BLaER1 (cell line): Measurements from ENCODE around the gene OCSTAMP.

ENCODE experiments used
- H3K27ac ChIP-seq: shearing (Covaris generic); formaldehyde crosslinking; 2 replicates; pipeline ENCODE4 v1.8.1; 2022
- H3K27me3 ChIP-seq: shearing (Covaris generic); formaldehyde crosslinking; 2 replicates; pipeline ENCODE4 v1.8.1; 2022
- H3K36me3 ChIP-seq: shearing (Covaris generic); formaldehyde crosslinking; 2 replicates; pipeline ENCODE4 v1.8.1; 2022
- H3K4me1 ChIP-seq: shearing (Covaris generic); formaldehyde crosslinking; 2 replicates; pipeline ENCODE4 v1.8.1; 2022
- H3K4me2 ChIP-seq: shearing (Covaris generic); formaldehyde crosslinking; 2 replicates; pipeline ENCODE4 v1.8.1; 2022
- H3K4me3 ChIP-seq: shearing (Covaris generic); formaldehyde crosslinking; 2 replicates; pipeline ENCODE4 v1.8.1; 2022
- H3K9ac ChIP-seq: shearing (Covaris generic); formaldehyde crosslinking; 2 replicates; pipeline ENCODE4 v1.8.1; 2022
- H3K9me3 ChIP-seq: shearing (Covaris generic); formaldehyde crosslinking; 2 replicates; pipeline ENCODE4 v1.8.1; 2022
- H4K20me1 ChIP-seq: shearing (Covaris generic); formaldehyde crosslinking; 2 replicates; pipeline ENCODE4 v1.8.1; 2022
- Cebpa-rat ChIP-seq: shearing (Covaris generic); IDR thresholded peaks from 2 replicates; pipeline ENCODE4 v1.8.1; 2022

The OCSTAMP gene, protein sequence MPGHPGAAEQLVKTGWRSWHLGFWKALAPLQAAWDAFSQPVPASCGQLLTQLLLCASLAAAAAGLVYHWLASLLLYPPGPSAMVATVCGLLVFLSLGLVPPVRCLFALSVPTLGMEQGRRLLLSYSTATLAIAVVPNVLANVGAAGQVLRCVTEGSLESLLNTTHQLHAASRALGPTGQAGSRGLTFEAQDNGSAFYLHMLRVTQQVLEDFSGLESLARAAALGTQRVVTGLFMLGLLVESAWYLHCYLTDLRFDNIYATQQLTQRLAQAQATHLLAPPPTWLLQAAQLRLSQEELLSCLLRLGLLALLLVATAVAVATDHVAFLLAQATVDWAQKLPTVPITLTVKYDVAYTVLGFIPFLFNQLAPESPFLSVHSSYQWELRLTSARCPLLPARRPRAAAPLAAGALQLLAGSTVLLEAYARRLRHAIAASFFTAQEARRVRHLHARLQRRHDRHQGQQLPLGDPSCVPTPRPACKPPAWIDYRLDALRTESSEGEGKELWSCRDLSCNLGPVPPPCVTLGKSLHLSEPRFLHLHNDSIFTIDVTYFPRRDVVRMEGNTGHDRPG

DNA sequence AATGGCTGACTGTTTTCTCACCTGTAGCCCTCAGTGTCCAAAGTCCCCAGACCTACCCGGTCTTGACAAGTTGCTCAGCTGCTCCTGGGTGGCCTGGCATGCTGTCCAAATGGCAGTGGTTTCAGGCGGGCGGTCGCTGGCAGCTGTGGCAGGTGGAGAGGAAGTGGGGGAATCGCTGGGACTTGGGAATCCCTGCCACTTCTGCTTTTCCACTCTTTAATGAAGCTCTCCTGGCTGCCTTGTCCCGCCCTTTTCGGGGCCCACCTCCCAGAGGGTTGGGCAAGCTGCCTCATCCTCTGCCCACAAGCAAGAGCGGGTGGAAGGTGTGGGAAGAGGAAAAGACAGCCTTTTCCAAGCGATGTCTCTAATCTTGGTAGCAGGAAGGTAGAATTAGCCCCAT is at the start of gene OCSTAMP:
OCSTAMP (minus strand) TSS at position 194 of the 400 bp plus-strand sequence; CDS start at position 100, 94 bp downstream.
- Histone ChIP-seq H3K9me3 (no peaks in the 10 kb centered on the region), H3K4me3 (no peak within 1 kb of the TSS), H3K4me2 (peak within 1 kb of the TSS; percentile 92), H3K27ac (peak within 1 kb of the TSS; percentile 36), H3K9ac (peak within 1 kb of the TSS; percentile 13; the same call in 1 of the 2 replicates), H3K27me3 (no peaks in the 10 kb centered on the region), H3K4me1 (peaks cover 91% of the 10 kb centered on the region), H3K36me3 (no peaks in the 10 kb centered on the region), H4K20me1 (no peaks in the 10 kb centered on the region)
- TF ChIP-seq Cebpa-rat, result no peak

DNA sequence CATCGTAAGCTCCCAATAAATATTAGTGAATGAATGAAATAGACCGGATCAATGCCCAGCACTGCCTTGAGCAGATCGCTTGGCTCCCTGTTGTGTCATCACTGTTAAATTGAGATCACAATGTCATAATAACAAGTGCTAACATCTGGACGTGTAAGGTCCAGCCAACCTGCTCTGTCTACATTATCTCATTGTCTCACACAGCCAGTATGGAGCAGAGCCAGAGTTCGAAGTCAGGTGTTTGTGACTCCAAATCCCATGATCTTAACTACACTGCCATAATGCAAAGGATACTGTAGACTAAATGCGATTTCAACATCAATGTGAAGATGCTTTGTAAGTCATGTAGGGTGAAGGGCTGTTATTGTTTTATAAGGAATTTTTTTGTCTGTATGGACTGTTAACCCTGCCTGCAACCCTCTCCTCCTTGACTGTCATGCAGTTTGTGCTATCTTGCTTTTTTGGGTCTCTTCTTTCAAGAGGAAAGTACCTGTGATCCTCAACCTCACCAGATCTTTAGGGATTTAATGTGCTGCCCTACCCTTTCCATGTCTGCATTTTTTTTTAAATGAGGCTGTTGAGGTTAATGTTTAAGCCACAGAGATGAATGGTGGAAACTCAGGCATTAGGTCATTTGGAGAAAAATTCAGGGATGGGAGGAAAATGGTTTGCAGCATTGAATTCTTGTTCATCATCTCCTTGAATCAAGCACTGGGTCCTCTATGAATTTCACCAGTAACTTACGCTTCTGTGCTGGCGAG is 49.0 kb upstream of the OCSTAMP start:
- Histone ChIP-seq H3K9ac (no peak overlapping the region), H3K4me2 (no peak overlapping the region), H3K36me3 (no peaks in the 10 kb centered on the region), H3K27me3 (no peaks in the 10 kb centered on the region), H3K4me3 (no peak overlapping the region), H3K9me3 (no peaks in the 10 kb centered on the region), H3K4me1 (peaks cover 2% of the 10 kb centered on the region), H4K20me1 (no peaks in the 10 kb centered on the region), H3K27ac (no peak overlapping the region)
- TF ChIP-seq Cebpa-rat, result no peak

DNA sequence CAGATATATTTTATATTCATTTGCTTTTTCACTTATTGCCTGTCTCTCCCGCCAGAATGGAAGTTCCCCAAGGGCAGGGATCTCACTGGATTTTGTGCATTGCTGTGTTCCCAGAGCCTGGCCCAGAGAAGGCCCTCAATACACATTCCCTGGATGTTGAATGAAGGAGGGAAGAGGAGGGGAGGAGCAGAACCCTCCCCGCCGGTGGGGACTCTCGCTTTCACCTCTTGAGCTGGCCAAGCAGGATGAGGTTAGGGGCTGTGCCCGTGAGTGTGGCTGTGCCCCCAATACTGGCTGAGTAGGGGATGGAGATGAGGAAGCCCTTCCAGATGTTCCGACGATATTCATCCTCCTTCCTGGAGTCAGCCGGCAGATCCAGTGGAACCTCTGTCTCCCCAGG is 45.5 kb upstream of the OCSTAMP start:
- peaks cover 8% of the 10 kb centered on the region for H3K9me3 ChIP-seq
- H3K9ac ChIP-seq, result no peak overlapping the region
- H3K4me3 ChIP-seq, result no peak overlapping the region
- no peaks in the 10 kb centered on the region for H3K36me3 ChIP-seq
- no peak overlapping the region for H3K4me2 ChIP-seq
- TF ChIP-seq Cebpa-rat, result no peak
- no peaks in the 10 kb centered on the region for H3K4me1 ChIP-seq
- no peaks in the 10 kb centered on the region for H3K27me3 ChIP-seq
- no peaks in the 10 kb centered on the region for H4K20me1 ChIP-seq
- H3K27ac ChIP-seq, result no peak overlapping the region

DNA sequence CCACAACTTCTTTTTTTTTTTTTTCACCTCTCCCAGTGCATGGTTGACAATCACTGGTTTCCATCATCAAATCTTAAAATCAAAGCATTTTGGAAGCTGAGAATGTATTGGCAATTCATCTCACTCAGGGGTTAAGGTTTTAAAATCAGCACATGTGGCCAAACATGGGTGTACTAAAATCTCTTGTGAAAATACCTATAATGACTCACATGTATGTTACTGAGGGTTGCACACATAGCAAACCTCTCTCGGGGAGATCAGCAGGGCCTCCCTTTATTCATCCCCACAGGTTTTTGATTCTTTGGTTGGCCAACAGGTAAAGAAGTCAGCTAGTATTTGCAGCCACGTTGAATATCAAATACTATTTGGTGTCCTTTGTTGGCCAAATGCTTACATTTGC is 44.3 kb upstream of the OCSTAMP start:
- H3K27ac ChIP-seq, result no peak overlapping the region

DNA sequence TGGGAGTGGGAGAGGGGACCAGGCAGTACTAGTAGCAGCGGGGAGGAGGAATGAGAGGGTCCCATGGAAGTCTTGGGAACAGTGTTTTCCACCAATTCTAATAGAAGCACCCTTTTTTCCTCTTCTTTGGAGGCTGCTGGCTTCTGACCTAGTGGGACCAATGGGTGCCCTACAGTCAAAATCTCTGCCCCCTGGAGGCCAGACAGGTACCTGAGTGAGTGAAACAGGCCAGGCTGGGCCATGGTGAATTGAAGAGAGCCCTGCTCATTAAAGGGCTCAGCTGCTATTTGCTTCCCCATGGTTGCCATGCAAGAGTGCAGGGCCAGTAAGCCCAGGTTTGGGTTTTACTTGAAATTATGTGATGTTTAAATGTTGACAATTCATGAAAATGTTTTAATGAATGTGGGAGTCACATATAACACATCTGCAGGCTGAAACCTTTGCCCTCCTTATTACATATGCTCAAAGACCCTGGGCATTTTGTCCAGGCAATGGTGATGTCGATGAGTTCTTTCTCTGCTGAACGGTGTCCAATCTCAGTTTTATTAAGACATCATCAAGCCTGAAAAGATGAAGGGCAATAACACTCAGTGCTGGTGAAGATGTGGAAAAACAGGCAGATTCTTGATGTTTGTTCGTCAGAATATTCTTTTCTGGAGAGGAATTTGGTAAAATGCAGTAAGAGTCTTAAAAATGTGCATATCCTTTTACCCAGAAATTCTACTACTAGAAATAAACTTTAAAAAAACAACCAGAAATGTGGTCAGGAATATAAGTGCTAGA is 42.3 kb upstream of the OCSTAMP start:
- Histone ChIP-seq H4K20me1 (no peaks in the 10 kb centered on the region), H3K9me3 (peaks cover 8% of the 10 kb centered on the region), H3K4me1 (no peaks in the 10 kb centered on the region), H3K9ac (no peak overlapping the region), H3K27ac (no peak overlapping the region), H3K4me2 (no peak overlapping the region), H3K4me3 (no peak overlapping the region), H3K27me3 (no peaks in the 10 kb centered on the region), H3K36me3 (no peaks in the 10 kb centered on the region)
- TF ChIP-seq Cebpa-rat, result no peak

More for the DNA sequence above, 44.3 kb upstream of the OCSTAMP start:
- no peaks in the 10 kb centered on the region for H3K36me3 ChIP-seq
- H3K9me3 ChIP-seq, result peaks cover 8% of the 10 kb centered on the region
- no peaks in the 10 kb centered on the region for H4K20me1 ChIP-seq
- H3K4me1 ChIP-seq, result no peaks in the 10 kb centered on the region
- no peak overlapping the region for H3K4me2 ChIP-seq
- no peak for TF ChIP-seq Cebpa-rat
- no peak overlapping the region for H3K4me3 ChIP-seq
- H3K27me3 ChIP-seq, result no peaks in the 10 kb centered on the region
- no peak overlapping the region for H3K9ac ChIP-seq

DNA sequence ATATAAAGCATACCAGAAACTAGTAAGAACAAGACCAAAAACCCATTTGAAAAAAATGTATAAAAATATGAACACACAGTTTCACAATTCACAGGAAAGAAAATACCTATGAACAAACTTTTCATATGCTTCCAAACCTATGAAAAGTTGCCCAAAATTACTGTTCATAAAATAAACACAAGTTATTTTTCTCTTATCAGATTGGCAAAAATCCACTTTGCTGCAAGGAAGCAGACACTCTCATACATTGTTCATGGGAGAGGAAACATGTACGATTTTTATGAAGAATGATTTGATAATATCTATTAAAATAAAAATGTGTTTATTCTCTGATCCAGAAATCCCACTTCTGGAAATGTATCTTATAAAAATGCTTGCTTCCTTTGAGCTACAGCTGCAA is 40.0 kb upstream of the OCSTAMP start:
- Histone ChIP-seq H4K20me1 (no peaks in the 10 kb centered on the region), H3K9ac (no peak overlapping the region), H3K27me3 (no peaks in the 10 kb centered on the region), H3K4me3 (no peak overlapping the region), H3K4me2 (no peak overlapping the region), H3K27ac (no peak overlapping the region), H3K36me3 (no peaks in the 10 kb centered on the region), H3K9me3 (peaks cover 8% of the 10 kb centered on the region), H3K4me1 (no peaks in the 10 kb centered on the region)
- TF ChIP-seq Cebpa-rat, result no peak

DNA sequence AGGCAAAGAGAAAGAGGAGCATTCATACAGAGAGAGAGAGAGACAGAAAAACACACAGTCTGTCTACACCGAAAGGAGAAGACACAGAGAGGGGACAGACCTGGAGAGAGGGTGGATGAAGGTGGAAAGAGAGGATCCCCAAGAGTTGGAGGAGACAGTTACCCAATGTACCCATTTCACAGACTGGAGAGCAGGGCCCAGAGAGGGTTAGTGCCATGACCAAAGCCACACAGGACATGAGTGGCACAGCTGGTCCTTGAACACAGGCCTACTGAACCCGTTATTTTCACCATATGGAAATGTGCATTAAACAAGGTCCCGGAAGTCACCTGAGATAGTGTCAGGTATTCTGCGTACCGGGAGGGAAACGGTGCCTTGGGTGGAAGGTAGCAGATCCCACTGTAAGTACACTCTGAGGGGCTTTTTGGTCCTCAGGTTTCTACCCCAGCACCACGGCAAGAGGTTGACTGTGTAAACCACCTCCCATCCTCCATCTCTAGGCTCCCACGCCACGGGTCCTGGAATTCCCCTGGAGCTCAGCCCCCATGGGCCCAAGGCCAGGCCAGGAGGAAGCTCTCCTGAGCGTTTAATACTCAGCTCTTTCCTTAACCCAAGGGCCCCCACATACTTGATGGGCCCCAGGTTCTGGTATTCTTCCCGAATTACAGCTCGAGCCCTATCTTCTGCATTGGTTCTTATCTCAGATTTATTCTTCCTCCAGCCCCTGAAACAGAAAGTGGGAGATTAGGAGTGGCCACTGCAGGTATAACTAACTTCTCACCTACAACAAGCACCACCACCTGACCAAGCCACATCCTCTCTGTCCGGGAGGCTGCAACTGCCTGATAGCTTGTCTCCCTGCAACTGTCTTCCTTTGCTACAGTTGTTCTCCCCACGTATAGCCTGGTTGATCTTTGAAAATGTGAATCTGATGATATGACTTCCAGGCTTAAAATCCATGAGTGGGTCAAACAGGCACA is 38.4 kb upstream of the OCSTAMP start:
- no peak for TF ChIP-seq Cebpa-rat
- Histone ChIP-seq H3K4me1 (no peaks in the 10 kb centered on the region), H3K27me3 (no peaks in the 10 kb centered on the region), H3K27ac (no peak overlapping the region), H3K4me2 (no peak overlapping the region), H3K9me3 (peaks cover 8% of the 10 kb centered on the region), H3K36me3 (no peaks in the 10 kb centered on the region), H4K20me1 (no peaks in the 10 kb centered on the region), H3K4me3 (no peak overlapping the region), H3K9ac (no peak overlapping the region)

DNA sequence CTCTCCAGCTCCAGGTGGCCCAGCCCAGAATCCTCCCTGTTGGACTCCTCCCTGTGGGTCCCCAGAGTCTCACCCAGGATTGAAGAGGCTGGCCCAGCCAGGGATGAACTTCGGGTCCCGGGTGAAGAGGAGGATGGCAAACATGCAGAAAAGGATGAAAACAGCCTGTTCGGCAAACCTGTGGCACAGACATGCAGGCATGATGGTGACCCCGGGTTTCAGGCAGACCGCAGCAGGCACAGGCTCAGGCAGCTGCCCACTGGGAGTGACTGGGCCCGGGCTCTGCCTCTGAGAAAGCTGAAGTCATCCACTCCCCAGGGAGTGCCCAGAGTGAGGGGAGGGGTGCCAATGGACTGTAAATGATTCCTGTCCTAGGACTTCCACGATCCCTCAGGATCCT is 37.5 kb upstream of the OCSTAMP start:
- Histone ChIP-seq H3K27ac (no peak overlapping the region), H3K9ac (no peak overlapping the region), H3K9me3 (peaks cover 6% of the 10 kb centered on the region), H3K4me1 (no peaks in the 10 kb centered on the region), H3K36me3 (no peaks in the 10 kb centered on the region), H4K20me1 (no peaks in the 10 kb centered on the region), H3K27me3 (no peaks in the 10 kb centered on the region), H3K4me2 (no peak overlapping the region), H3K4me3 (no peak overlapping the region)
- no peak for TF ChIP-seq Cebpa-rat
